ENCODE results near the gene MTAP. TPM values are rescaled to one million over a fixed set of nuclear protein-coding genes. Genes with fewer than 3 reads are reported as not detected.
"Not testable (repeated sequence)": the region's sequence is repeated elsewhere in the genome, so short reads cannot be mapped to it uniquely, and the experiment has no call there.

MTAP gene
- total RNA-seq, 2 experiments from 2014 or later: 44.9 to 63.7 TPM

DNA sequence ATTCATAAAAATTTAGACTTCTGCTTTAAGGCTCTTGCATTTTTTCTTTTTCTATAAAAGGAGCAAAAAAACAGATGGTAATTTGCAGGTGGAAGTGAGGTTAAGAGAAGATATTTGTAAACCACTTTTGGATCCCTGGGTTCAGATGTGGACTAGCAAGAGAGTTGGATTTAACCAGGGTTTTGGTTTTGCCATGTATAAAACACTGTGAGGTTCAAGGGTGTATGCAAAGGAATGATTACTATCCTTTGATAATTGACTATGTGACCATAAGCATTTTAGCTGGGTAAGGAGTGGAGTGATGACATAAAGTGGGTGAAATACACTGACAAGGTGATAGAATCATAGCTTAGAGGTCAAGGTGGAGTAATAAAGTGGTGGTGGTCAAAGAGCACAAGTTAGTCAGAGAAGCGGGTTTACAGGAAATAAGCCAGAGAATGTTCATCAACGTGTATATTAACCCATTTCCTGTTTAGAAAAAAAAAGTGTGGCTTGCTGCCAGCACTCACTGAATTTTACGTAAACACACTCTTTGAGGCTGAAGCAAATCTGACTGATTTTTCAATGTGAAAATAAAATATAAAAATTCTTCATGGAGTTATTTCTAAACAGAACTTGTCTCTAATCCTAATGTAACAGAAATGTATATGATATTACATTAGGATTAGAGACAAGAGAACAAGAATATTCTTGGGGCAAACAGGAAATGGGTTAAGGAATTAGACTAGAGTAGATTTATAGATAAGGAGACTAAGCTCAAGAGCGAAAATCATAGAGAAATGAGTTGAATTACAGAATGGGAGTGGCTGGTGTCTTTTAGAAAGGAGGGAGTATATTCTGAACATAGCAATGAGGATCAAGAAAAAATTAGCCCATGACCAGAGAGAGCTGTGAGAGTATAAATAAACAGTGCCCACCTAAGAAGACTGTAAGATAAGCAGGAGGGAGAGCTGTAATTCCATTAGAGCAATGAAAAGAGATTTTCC is 117.2 kb downstream of the MTAP start:
- no peaks in the 10 kb centered on the region for H3K27me3 Mint-ChIP-seq
- H3K36me3 Mint-ChIP-seq: peaks cover 10% of the 10 kb centered on the region
- CTCF ChIA-PET: interaction anchor here (1.1 kb wide), 1 partner anchor 89 kb away, joined by 3 read pairs; the partner anchor contains the start of gene CDKN2B
- H3K4me3 Mint-ChIP-seq: peak overlapping the region; percentile 19
- peak overlapping the region; percentile 68 for H3K27ac Mint-ChIP-seq
- peak; percentile 49 for DNase-seq
- peaks cover 5% of the 10 kb centered on the region for H3K9me3 Mint-ChIP-seq (ENCODE audit: low read depth)
- peak; percentile 96 for ATAC-seq
- H3K4me1 Mint-ChIP-seq: peaks cover 18% of the 10 kb centered on the region

DNA sequence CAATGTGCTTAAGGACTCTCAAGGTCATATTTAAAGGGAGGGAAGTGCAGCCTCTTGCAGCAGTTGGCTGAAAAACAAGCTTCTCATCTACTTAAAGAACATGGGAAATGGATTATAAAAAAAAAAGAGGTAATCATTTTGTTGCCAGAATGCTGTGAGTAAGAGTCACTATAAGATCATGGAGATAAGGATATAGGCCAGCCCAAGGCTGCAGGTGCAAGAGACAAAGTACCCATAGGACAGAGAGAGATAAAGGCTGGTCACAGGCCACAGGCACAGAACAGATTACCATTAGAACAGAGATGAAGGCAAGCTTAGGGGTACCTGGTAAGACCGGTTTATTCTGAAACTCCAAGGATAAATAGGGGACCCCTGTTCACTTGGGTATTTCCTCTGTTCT is 121.3 kb downstream of the MTAP start:
- H3K4me3 Mint-ChIP-seq: no peak overlapping the region
- no peak overlapping the region for H3K27ac Mint-ChIP-seq
- CTCF ChIA-PET: no interaction called here

DNA sequence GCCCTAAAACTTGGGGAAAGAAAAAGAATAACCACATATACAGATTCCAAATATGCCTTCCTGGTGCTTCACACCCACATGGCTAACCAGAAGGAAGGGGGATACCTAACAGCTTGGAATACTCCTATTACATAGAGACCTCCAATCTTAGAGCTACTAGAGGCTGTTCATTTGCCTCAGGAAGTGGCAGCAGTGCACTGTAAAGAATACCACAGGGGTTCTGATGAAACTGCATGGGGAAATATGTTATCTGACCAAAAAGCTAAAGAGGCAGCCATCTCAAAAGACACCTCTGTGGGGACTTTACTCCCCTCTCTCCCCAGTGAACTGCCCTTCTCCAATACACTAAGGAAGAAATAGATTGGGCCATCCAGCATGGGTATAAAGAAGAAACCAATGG is 125.3 kb downstream of the MTAP start:
- no peak overlapping the region for H3K4me3 Mint-ChIP-seq
- CTCF ChIA-PET: no interaction called here
- ATAC-seq: no peak
- peaks cover 7% of the 10 kb centered on the region for H3K36me3 Mint-ChIP-seq
- H3K4me1 Mint-ChIP-seq: peaks cover 8% of the 10 kb centered on the region
- H3K27ac Mint-ChIP-seq: no peak overlapping the region
- peaks cover 2% of the 10 kb centered on the region for H3K27me3 Mint-ChIP-seq
- peaks cover 2% of the 10 kb centered on the region for H3K9me3 Mint-ChIP-seq (ENCODE audit: low read depth)
- no peak for DNase-seq

More for the DNA sequence above, 121.3 kb downstream of the MTAP start:
- no peak for DNase-seq
- Mint-ChIP-seq H3K9me3 (ENCODE audit: low read depth) (peaks cover 2% of the 10 kb centered on the region), H3K27me3 (no peaks in the 10 kb centered on the region), H3K4me1 (peaks cover 24% of the 10 kb centered on the region), H3K36me3 (peaks cover 7% of the 10 kb centered on the region)
- no peak for ATAC-seq

DNA sequence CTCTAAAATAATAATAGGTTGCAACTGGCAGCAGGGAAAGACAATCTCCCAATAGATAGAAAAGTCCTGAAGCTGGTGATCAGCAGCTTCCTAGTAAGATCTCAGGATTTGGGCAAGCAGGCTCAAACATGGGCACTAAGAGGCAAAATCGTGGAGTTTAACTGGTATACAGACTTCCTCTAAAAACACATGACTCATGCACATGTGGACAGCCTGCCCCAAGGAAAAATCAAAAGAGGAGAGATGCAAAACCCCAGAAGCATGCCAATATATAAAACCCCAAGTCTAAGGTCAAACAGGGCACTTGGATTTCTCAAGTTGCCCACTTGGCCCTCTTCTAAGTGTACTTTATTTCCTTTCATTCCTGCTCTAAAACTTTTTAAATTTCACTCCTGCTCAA is 129.0 kb downstream of the MTAP start:
- CTCF ChIA-PET: no interaction called here
- Mint-ChIP-seq H3K4me1 (peaks cover 8% of the 10 kb centered on the region), H3K36me3 (peaks cover 4% of the 10 kb centered on the region)

DNA sequence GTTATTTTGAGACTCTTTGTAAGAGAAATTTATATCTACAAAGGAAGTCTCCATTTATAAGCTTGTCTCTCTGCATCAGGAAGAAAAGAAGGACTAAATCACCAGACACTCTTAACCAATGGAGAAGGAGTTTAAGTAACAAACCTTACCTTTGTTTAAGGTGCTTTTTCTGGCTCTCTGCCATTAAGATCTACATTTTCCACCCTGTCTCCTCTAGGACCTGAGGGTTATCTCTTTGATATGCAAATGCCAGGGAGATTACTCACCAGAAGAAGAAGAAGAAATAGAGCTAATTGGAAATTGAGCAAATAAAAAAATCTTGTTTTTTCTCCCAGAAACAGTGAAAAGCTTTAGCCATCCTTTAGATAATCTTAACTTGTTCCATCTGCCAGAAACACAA is 130.8 kb downstream of the MTAP start:
- H3K9me3 Mint-ChIP-seq (ENCODE audit: low read depth): no peaks in the 10 kb centered on the region
- H3K27me3 Mint-ChIP-seq: peaks cover 2% of the 10 kb centered on the region
- DNase-seq (no peak), ATAC-seq (no peak)
- H3K4me1 Mint-ChIP-seq: no peaks in the 10 kb centered on the region
- H3K4me3 Mint-ChIP-seq: no peak overlapping the region
- peaks cover 4% of the 10 kb centered on the region for H3K36me3 Mint-ChIP-seq
- no peak overlapping the region for H3K27ac Mint-ChIP-seq
- CTCF ChIA-PET: interaction anchor here (1.1 kb wide), 1 partner anchor 8 kb away, joined by 3 read pairs; no protein-coding TSS in a partner anchor

More for the DNA sequence above, 129.0 kb downstream of the MTAP start:
- Mint-ChIP-seq H3K27ac (no peak overlapping the region), H3K4me3 (no peak overlapping the region), H3K9me3 (ENCODE audit: low read depth) (no peaks in the 10 kb centered on the region), H3K27me3 (peaks cover 2% of the 10 kb centered on the region)
- no peak for ATAC-seq
- DNase-seq: no peak

DNA sequence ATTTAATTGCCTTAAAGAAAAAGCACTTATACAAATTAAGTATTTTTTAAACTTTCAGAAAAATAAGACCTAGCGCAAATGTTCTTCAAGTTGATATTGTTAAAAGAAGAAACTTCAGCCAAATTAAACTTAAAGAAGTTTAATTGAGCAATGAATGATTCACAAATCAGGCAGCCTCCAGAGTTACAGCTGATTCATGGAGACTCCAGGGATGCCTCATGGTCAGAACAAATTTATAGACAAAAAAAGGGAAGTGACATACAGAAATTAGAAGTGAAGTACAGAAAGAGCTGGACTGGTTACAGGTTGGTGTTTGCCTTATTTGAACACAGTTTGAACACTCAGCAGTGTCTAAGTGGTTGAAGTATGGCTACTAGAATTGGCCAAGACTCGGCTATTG is 131.4 kb downstream of the MTAP start:
- H3K27me3 Mint-ChIP-seq: peaks cover 2% of the 10 kb centered on the region
- ATAC-seq: no peak
- no peak for DNase-seq
- CTCF ChIA-PET: no interaction called here
- no peak overlapping the region for H3K4me3 Mint-ChIP-seq
- H3K9me3 Mint-ChIP-seq (ENCODE audit: low read depth): no peaks in the 10 kb centered on the region
- no peaks in the 10 kb centered on the region for H3K4me1 Mint-ChIP-seq
- peaks cover 4% of the 10 kb centered on the region for H3K36me3 Mint-ChIP-seq
- no peak overlapping the region for H3K27ac Mint-ChIP-seq

DNA sequence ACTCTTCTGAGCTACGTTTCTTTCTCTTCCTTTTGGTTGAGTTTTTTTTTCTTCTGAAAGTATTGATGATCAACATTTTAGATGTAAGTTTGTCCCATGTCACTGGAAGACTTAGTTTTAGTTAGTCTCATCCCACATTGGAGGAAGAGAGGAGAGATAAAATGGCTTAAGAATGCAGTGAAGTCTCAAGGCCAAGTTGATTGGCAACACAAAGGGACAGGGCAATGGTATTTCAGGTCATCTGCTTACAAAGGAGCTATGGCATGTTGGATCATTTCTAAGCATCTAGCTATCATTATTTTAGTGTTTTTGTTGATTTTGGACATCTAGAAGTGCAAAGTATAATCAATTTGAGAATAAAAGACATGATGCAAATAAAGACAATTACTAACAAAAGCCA is 133.2 kb downstream of the MTAP start:
- H3K9me3 Mint-ChIP-seq (ENCODE audit: low read depth): no peaks in the 10 kb centered on the region
- no peaks in the 10 kb centered on the region for H3K27me3 Mint-ChIP-seq
- CTCF ChIA-PET: no interaction called here
- no peak for DNase-seq
- no peak for ATAC-seq
- no peak overlapping the region for H3K27ac Mint-ChIP-seq
- H3K4me3 Mint-ChIP-seq: no peak overlapping the region
- H3K36me3 Mint-ChIP-seq: peaks cover 4% of the 10 kb centered on the region
- no peaks in the 10 kb centered on the region for H3K4me1 Mint-ChIP-seq

DNA sequence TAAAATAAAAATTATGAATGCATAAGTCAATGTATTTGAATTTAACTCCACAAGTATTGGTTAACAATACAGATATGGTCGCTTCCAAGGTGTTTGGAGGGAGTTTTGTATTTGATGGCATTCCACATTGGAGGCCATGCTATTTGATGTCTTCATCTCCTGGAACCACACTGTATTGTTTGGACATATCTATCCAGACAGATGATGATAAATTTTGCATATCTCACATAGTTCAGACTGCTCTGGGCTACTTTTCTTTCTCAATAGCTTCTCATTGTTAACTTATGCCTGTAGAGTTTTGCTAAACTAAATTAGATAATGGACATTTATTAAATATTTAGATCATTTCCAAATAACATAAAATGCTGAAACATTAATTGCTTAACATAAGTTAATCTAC is 133.7 kb downstream of the MTAP start:
- no peaks in the 10 kb centered on the region for H3K27me3 Mint-ChIP-seq
- ATAC-seq: no peak

DNA sequence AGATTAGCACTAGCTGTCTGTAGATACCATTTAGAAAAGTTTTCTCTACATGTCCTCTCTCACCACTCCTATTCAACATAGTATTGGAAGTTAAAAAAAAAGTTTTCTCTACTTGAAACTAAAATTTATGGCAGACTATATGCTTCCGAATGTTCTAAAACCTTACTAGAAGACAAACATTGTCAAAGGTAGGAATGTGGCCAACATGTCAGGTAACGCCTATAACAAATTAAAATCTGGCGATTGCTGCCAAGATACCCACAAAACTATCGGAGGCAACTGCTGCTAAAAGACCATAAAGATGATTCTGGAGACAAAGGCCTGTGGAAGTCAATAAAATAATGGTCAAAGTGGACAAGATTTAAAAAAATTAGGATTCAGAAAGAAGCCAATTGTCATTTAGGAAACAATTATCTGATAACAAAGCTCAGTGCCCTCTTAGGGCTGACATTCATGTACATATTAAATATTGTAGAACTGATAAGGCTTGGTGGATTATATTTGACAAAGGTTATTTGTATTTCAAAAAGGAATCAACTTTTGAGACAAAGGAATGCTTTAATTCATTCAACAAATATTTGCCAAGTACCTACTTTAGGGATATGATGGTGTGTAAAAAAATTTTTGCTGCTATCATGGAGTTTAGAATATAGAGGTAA is 139.0 kb downstream of the MTAP start:
- Mint-ChIP-seq H3K36me3 (no peaks in the 10 kb centered on the region), H3K4me3 (no peak overlapping the region), H3K9me3 (ENCODE audit: low read depth) (no peaks in the 10 kb centered on the region), H3K27me3 (peaks cover 23% of the 10 kb centered on the region), H3K27ac (no peak overlapping the region), H3K4me1 (no peaks in the 10 kb centered on the region)
- ATAC-seq (no peak), DNase-seq (no peak)
- CTCF ChIA-PET: interaction anchor here (1.0 to 1.5 kb wide), 2 partner anchors 9 to 41 kb away, joined by 3 read pairs; no protein-coding TSS in a partner anchor

More for the DNA sequence above, 133.7 kb downstream of the MTAP start:
- Mint-ChIP-seq H3K9me3 (ENCODE audit: low read depth) (no peaks in the 10 kb centered on the region), H3K4me1 (no peaks in the 10 kb centered on the region), H3K4me3 (no peak overlapping the region), H3K36me3 (peaks cover 4% of the 10 kb centered on the region), H3K27ac (no peak overlapping the region)
- CTCF ChIA-PET: no interaction called here
- no peak for DNase-seq

DNA sequence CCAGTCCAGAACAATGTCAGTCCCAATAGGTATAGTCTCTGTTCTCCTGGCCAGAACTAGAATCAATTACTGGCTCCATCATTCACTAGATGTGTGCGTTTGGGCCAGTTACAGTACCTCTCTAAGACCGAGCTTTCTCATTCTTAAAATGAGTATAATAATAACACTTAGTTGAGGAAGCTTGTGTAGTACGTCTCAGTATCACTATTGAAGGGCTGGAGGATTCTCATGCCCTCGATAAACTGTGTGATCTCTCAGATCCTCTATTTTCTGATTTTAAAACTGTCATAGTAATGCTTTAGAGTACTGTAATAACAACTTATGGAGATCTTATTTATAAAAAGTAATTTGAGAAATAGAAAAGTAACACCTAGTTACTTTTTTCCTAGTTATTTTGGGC is 141.0 kb downstream of the MTAP start:
- H3K4me1 Mint-ChIP-seq: no peaks in the 10 kb centered on the region
- no peak overlapping the region for H3K4me3 Mint-ChIP-seq
- H3K36me3 Mint-ChIP-seq: no peaks in the 10 kb centered on the region
- ATAC-seq (no peak), DNase-seq (no peak)
- H3K27ac Mint-ChIP-seq: no peak overlapping the region
- H3K9me3 Mint-ChIP-seq (ENCODE audit: low read depth): peaks cover 4% of the 10 kb centered on the region
- peaks cover 25% of the 10 kb centered on the region for H3K27me3 Mint-ChIP-seq
- CTCF ChIA-PET: no interaction called here

DNA sequence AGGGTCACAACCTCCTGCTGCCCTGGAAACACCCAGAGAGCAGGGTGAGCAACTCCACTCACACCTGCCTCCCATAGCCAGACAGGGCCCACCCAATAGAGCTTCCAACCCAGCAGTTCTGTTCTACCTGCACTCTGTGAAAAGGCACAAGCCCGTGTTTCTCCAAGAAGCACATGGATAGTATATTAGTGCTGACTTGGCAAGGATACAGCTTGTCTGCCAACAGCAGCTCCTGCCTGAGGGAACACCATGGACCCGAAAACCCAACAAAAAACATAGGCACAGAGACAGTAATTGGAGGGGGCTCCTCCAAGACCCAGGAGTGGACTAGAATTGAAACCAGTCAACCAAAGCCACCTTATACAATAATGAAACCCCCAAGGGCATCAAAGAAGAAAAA is 143.2 kb downstream of the MTAP start:
- Mint-ChIP-seq H3K27me3 (peaks cover 25% of the 10 kb centered on the region), H3K36me3 (no peaks in the 10 kb centered on the region), H3K4me3 (no peak overlapping the region), H3K9me3 (ENCODE audit: low read depth) (peaks cover 4% of the 10 kb centered on the region), H3K27ac (no peak overlapping the region), H3K4me1 (no peaks in the 10 kb centered on the region)
- DNase-seq: no peak
- ATAC-seq: no peak
- CTCF ChIA-PET: no interaction called here

DNA sequence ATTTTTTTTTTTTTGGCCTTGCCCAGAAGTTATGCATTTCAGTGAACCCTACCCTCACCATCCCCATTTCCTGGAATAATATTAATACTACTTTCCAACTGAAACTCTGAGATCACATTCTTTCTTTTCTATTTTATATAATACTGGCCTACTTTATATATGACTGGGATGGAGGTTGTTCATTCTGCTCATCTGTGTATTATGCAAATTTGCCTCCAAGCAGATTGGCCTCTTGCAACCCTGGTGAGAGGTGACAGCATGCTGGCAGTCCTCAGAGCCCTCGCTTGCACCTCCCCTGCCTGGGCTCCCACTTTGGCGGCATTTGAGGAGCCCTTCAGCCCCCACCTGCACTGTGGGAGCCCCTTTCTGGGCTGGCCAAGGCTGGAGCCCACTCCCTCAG is 156.4 kb downstream of the MTAP start:
- no peak overlapping the region for H3K4me3 Mint-ChIP-seq
- no peak overlapping the region for H3K27ac Mint-ChIP-seq
- peaks cover 43% of the 10 kb centered on the region for H3K27me3 Mint-ChIP-seq
- CTCF ChIA-PET: interaction anchor here (1.0 kb wide), 1 partner anchor 50 kb away, joined by 3 read pairs; the partner anchor contains the start of gene CDKN2B
- no peaks in the 10 kb centered on the region for H3K9me3 Mint-ChIP-seq (ENCODE audit: low read depth)
- no peaks in the 10 kb centered on the region for H3K4me1 Mint-ChIP-seq
- ATAC-seq (no peak), DNase-seq (no peak)
- H3K36me3 Mint-ChIP-seq: peaks cover 3% of the 10 kb centered on the region

DNA sequence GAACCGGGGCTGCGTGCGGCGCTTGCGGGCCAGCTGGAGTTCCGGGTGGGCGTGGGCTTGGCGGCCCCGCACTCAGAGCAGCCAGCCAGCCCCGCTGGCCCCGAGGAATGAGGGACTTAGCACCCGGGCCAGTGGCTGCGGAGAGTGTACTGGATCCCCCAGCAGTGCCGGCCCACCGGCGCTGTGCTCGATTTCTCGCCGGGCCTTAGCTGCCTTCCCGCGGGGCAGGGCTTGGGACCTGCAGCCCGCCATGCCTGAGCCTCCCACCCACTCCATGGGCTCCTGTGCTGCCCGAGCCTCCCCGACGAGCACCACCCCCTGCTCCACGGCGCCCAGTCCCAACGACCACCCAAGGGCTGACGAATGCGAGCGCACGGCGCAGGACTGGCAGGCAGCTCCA is 156.8 kb downstream of the MTAP start:
- H3K36me3 Mint-ChIP-seq; H3K27ac Mint-ChIP-seq; H3K4me1 Mint-ChIP-seq; H3K9me3 Mint-ChIP-seq (ENCODE audit: low read depth); CTCF ChIA-PET; DNase-seq; H3K4me3 Mint-ChIP-seq; ATAC-seq: not testable (repeated sequence)
- peaks cover 45% of the 10 kb centered on the region for H3K27me3 Mint-ChIP-seq

Data from activated CD8-positive, alpha-beta memory T cell treated with anti-CD3 and anti-CD28 coated beads, Interleukin-2, amount 10 ng/mL, durations not matched to agents 7 days and 5 days (primary cell).